ENCODE measurements around the gene GPHB5. TPM values are rescaled to one million over a fixed set of nuclear protein-coding genes. Genes with fewer than 3 reads are reported as not detected.

GPHB5 gene
- total and polyA plus RNA-seq, 4 donors, result not detected

Other genes with a start within 250 kb of the GPHB5 start
- 1 to 10 TPM; 1.0 to 1.4 TPM for gene RHOJ, start 114.5 kb downstream of the GPHB5 start, total RNA-seq
- gene RHOJ, start 114.5 kb downstream of the GPHB5 start, polyA plus RNA-seq, result 1 to 10 TPM; 1.1 to 1.7 TPM
- gene PPP2R5E, start 224.4 kb upstream of the GPHB5 start, total RNA-seq, result 10 to 100 TPM in 1 of 2 donors, 1 to 10 TPM in 1; 10.0 to 13.1 TPM
- gene PPP2R5E, start 224.4 kb upstream of the GPHB5 start, polyA plus RNA-seq, result 1 to 10 TPM; 6.0 to 6.9 TPM